DMS153 treated with DMSO at 0.1 percent for 48 hours (cell line): ENCODE results near the gene C20orf204.

ENCODE experiments used
- DNase-seq: peaks from one replicate; lab custom pipeline; 2025; ENCODE audit not compliant: unreplicated experiment; lab: John Stamatoyannopoulos, UW

C20orf204 gene

GRCh38 chr20:64070244-64070993 lies 34.4 kb downstream of the C20orf204 start:
- no peak for DNase-seq

- DNase-seq = no peak
These were observed 35.7 kb downstream of the C20orf204 start for GRCh38 chr20:64071341-64072332.

- DNase-seq = no peak
These were observed 36.6 kb downstream of the C20orf204 start for GRCh38 chr20:64072498-64073063.

DNA sequence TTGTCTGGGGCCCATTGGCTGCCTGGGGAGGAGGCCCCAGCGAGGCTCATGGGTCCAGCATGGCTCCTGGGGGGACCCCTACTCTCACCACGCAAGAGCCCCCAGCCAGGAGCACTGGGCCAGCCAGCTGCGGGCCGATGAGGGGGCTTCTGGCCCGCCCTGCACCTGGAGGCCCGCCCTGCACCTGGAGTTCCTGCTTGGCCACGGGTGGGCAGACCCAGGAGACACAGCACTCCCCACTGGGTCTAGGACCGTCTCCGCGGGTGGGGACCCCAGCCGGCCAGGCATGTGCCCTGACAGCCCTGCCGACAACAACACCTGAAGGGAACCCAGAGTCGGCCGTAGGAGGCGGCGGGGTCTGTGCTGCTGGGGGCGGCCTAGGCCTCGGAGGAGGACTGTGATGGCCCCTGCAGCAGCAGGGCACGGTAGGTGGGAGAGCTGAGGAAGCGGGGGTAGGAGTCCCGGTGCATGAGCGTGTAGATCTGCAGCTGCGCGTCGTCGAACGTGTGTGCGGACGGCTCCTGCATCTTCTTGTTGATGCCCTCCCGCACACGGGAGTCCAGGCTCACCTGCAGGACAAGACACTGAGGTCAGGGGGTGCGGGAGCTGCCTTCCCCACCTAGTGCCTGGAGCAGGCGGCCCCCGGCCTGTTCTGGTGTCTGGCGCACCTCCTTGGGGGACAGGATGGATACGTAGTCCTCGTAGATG lies 37.6 kb downstream of the C20orf204 start:
- DNase-seq = no peak

GRCh38 chr20:64074184-64074789 lies 38.3 kb downstream of the C20orf204 start:
- DNase-seq = no peak

DNA sequence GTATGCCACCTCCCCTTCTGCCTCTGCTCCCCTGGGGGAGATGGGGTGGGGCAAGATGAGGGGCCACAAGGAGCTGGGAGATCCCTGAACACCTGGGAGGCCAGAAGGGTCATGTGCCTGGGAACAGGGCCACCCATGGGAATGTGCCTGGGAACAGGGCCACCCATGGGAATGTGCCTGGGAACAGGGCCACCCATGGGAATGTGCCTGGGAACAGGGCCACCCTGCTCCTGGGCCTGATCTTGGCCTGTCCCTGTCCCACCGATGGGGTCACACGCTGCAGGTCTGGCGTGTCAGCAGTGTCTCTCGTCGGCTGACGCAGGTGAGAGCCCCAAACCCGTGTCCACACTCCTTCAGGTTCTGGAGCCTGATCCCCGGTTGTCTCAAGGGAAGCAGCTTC lies 39.0 kb downstream of the C20orf204 start:
- no peak for DNase-seq

DNA sequence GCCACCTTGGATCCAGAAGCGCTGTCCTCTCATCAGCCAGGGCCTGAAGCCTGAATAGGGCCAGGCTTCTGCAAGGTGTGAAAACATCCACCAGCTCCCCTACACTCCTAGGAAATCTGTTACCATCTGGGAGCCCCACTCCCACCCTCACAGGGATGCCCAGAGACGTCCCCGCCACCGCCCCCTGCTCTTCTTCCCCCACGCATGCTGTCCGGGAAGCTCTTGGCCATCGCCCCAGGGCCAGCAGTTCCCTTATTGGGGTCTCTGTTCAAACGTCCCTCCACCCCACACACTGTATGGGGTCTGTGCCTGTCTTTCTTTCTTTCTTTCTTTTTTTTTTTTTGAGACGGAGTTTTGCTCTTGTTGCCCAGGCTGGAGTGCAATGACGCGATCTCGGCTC lies 39.6 kb downstream of the C20orf204 start:
- no peak for DNase-seq

DNA sequence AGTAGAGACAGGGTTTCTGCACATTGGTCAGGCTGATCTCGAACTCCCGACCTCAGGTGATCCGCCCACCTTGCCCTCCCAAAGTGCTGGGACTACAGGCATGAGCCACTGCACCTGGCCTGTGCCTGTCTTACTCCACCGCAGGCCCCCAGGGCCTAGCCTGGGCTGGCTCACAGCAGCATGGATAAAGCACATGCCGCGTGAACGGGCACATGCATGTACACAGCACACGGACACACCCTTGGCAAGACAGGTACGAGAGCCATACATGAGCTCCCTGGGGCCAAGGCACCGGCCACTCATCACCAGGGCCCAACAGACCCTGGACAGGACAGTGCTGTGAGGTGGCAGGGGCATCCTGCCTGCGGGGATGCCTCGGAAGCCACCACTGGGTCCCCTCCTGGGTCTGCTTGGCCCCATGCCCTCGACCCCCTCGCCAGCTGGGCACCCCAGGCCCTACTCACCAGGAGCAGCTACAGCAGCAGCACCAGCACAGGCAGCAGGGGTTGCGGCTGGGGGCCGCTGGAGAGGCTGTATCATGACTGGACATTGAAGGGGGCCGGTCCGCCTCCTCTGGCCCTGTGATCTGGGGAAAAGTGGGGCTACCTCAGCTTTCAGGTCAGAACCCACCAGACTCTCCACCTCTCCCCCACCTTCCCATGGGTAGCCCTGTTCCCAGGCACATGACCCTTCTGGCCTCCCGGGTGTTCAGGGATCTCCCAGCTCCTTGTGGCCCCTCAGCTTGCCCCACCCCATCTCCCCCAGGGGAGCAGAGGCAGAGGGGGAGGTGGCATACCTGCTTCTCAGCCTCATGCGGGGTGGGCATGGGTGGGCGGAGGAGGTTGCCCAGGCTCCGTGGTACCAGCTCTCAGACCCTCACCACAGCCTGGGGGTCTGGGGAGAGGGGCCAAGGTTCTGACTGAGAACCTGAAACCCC lies 40.3 kb downstream of the C20orf204 start:
- DNase-seq = no peak

GRCh38 chr20:64077094-64077493 lies 41.1 kb downstream of the C20orf204 start:
- DNase-seq = no peak

DNA sequence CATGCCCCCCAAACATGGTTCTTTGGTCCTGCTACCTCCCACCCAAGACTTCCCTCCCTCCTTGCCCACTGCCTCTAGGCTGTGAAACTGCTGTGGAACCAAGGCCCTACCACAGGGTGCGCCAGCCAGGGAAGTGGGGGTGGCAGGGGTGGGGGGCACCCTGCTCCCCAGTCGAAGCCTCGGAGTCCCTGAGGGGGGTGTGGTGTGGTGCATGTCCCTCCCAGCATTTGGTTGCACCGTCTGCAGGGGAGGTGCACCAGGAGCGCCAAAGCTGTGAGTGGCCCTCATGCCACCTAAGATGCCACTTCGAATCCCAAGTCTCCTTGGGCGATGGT lies 41.5 kb downstream of the C20orf204 start:
- DNase-seq = no peak

DNA sequence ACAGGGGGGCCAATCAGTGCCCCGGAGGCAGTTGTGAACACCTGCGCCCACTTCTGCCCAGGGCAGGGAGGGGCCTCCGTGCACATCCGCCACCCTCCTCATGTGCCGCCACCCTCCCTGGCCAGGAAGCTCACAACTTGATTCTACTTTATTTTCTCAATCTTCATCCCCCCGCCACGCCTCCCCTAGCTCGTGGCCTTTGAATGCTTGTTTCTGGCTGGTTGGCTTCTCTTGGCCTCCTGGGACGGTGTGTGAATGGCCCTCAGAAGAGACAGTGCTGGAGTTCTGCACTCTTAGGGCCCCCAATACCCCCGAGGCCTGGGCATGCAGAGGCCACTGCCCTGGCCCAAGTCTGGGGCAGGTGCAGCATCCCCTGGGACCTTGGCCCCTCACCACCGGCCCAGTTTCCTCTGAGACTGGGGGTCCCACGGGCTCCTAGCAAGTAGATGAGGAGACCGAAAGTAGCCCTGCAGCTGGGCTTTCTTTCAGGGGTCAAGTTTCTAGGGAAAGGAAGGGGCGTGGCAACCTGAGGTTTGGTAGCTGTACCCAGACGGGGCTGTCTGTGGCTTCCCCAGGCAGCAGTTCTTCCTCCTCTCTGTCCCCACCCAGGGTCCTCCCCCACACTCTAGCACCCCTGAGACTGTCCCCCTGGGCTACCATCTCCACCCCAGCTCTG lies 42.0 kb downstream of the C20orf204 start:
- no peak for DNase-seq

- no peak for DNase-seq
These were observed 42.9 kb downstream of the C20orf204 start for GRCh38 chr20:64078934-64079272.

DNA sequence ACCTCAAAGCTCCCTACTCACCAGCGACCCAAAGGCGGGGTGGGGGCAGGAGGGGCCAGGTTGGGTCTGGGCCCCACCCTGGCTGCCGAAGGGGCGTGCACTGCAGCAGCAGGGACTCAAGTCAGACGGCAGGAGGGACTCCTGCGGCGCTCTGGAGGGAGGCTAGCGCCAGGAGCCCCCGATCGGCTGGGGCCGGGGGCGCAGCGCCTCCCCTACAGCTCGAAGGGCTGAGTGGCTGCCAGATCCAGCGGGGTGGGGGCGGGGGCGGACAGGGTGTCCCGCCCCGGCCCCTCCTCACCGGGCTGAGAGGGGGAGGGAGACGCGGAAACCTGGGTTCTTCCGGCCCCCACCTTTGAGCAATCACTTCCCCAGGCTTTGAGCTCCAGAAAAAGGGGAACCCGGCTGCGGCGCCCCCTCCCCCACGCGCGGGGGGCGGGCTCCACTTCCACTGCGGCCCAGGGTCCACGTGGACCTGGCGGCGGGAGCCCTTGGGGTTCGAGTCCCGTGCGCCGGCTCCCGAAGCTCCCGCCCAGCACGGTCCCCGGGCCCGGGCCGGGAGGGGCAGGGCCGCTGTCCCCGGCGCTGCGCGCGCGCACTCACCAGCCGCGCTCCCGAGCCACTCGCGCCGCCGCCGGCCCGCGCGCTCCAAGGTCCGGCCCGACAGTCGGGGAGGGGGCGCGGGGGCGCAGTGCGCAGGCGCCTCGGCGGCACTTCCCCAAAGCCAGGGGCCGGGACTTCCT lies 43.5 kb downstream of the C20orf204 start, which contains the start of gene RGS19:
TSS of gene RGS19 (minus strand) at position 246 of the 740 bp plus-strand sequence. CDS start 2,632 bp downstream, outside the sequence.
- DNase-seq = peak; percentile 7

- no peak for DNase-seq
These were observed 44.2 kb downstream of the C20orf204 start, which contains the start of gene OPRL1 for GRCh38 chr20:64080013-64080812. Gene OPRL1, plus strand, starts transcription at chr20:64080082. Its CDS starts 12,639 bp downstream, at chr20:64092721.

GRCh38 chr20:64080813-64081623 lies 45.0 kb downstream of the C20orf204 start:
- DNase-seq = no peak

DNA sequence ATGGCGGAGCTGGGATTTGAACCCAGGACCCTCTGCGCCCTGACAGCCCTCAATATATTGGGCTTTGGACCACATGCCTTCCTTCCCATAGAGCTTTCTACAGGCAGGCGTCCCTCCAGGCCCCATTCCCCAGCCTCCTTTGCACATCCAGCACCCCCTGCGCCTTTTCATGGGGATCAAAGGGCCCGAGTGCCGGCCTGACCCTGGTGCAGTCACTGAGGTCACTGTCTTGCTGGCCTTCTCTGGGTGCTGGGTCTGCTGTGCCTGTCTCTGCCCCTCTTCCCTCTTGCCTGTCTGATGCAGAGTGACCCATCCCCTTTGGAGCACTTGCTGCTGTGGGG lies 45.6 kb downstream of the C20orf204 start:
- DNase-seq = no peak
